Pancreas (tissue), 10 donors: ENCODE data around the gene NTMT1. TPM values are rescaled to one million over a fixed set of nuclear protein-coding genes. Genes with fewer than 3 reads are reported as not detected.

ENCODE experiments used
- ATAC-seq, 4 donors: fragments of 200-7000 bp; cut with Tn5 transposase; one replicate each; pipeline versions ENCODE4 v1.8.0 to v1.9.1; 2020; ENCODE audit warnings: mild to moderate bottlenecking in 4 of 4, moderate library complexity in 4 of 4
- DNase-seq, 6 donors: peaks; one replicate each; pipeline ENCODE4 v3.0.0-alpha.2; 2020
- FAIRE-seq: peaks from 2 replicates; lab custom pipeline; 2012; peaks lifted over from hg19 to GRCh38; lab: Jason Lieb, UNC
- H3K27ac ChIP-seq, 4 donors: fragments of 200-600 bp; sonication (generic); 1 replicate in 3 of 4; 2 replicates in 1 of 4; pipeline versions ENCODE4 v1.5.0 to v1.8.0; 2020
- H3K27me3 ChIP-seq, 4 donors: fragments of 200-600 bp; one replicate each; pipeline ENCODE4 v1.8.0; 2021
- H3K36me3 ChIP-seq, 3 donors: fragments of 200-600 bp; sonication (generic) in 1 of 3; one replicate each; pipeline versions ENCODE4 v1.5.0 to v1.8.0; 2020 to 2021
- H3K4me1 ChIP-seq, 3 donors: fragments of 200-600 bp; one replicate each; pipeline ENCODE4 v1.8.0; 2021
- H3K4me3 ChIP-seq, 4 donors: fragments of 200-600 bp; sonication (generic) in 2 of 4; one replicate each; pipeline versions ENCODE4 v1.5.0 to v1.8.0; 2020 to 2021
- H3K9me3 ChIP-seq, 4 donors: fragments of 200-600 bp; one replicate each; pipeline ENCODE4 v1.8.0; 2021
- CTCF ChIP-seq, 4 donors: fragments of 200-600 bp; sonication (generic) in 3 of 4; IDR thresholded peaks; one replicate each; pipeline versions ENCODE4 v1.5.0 to v1.8.0; 2021; ENCODE audit warnings: antibody characterized with exemption in 4 of 4
- WGBS, 2 donors: extraction: QIAGEN DNeasy Blood & Tissue Kit; methylation state at CpG; one replicate each; pipeline ENCODE4 v1.1.7; 2013; 5-methylcytosine and 5-hydroxymethylcytosine counted together
- intact Hi-C, 3 donors: fragments of 100-400 bp; cut with DNase I; formaldehyde crosslinking; loops; one replicate each; pipeline versions ENCODE4 v1.11.1 to v1.14.2; 2022
- polyA plus RNA-seq, 2 donors: library from polyadenylated mRNA; stranded (reverse); fragments of 200-250 nt; gene quantifications; one replicate each; pipeline ENCODE4 v1.2.3, GENCODE V29; 2013
- total RNA-seq, 6 donors: library from RNA; stranded (reverse); fragmentation: NEBNext Ultra II Directional in 4 of 6; extraction: Animal tissue kit (Norgen Biotek cat#: 25700) in 4 of 6; gene quantifications; one replicate each; pipeline versions ENCODE4 v1.2.1 to v1.2.4, GENCODE V29; 2021 to 2023
- donor health status: healthy with polysubstance abuse.
- donor health status: DM: no; HTN: no; CAD: no; lungs with moderate emphysema.
- donor health status: DM: no; HTN: no; CAD: no.
- donor health status: control.
- donor health status: control.
- donor health status: Bipolar disorder and iron deficiency.
- donor health status: DM: yes; HTN: yes; CAD: no.
- donor health status: DM: no; HTN: no; CAD: no.
- donor health status: DM: no; HTN: no; CAD: no.
- donor health status: DM: yes; HTN: yes; CAD: no.

Gene NTMT1
- total RNA-seq (10 to 100 TPM; 11.3 to 19.4 (median 15.4) TPM), polyA plus RNA-seq (10 to 100 TPM; 19.5 to 29.0 TPM)

- ATAC-seq, result peak; percentile 90 to 95 (median 92)
- peaks cover 10 to 17% (median 16%) of the 10 kb centered on the region in 3 donors for H3K4me1 ChIP-seq
- intact Hi-C loops, result no loop called here
- no peaks in the 10 kb centered on the region for H3K9me3 ChIP-seq
- no peaks in the 10 kb centered on the region for H3K27me3 ChIP-seq
- no peaks in the 10 kb centered on the region for H3K36me3 ChIP-seq
- 1% methylated on average over 39 to 55 of the region's 55 CpGs for WGBS, 2 donors
- no peak for FAIRE-seq
- no peak for TF ChIP-seq CTCF (IDR thresholded peaks at IDR 0.05)
- H3K4me3 ChIP-seq, result peak within 1 kb of the TSS; percentile 65 to 87 (median 76)
- peak; percentile 78 to 98 (median 91) for DNase-seq
- peak within 1 kb of the TSS; percentile 85 to 96 (median 91) for H3K27ac ChIP-seq
Measured at GRCh38 chr9:129626079-129626624, at the start of gene NTMT1. NTMT1 (plus strand) TSS chr9:129626163; CDS start chr9:129632704, 6,541 bp downstream.

GRCh38 chr9:129576546-129577543 is 49.1 kb upstream of the NTMT1 start:
- FAIRE-seq (no peak), ATAC-seq (no peak), DNase-seq (no peak)
- H3K4me1 ChIP-seq, result no peaks in the 10 kb centered on the region
- TF ChIP-seq CTCF (IDR thresholded peaks at IDR 0.05), result no peak
- intact Hi-C loops, result no loop called here
- H3K4me3 ChIP-seq, result no peak overlapping the region
- no peaks in the 10 kb centered on the region for H3K9me3 ChIP-seq
- WGBS, 2 donors, result 77 to 78% methylated on average over 31 to 34 of the region's 34 CpGs
- no peak overlapping the region for H3K27ac ChIP-seq
- no peaks in the 10 kb centered on the region for H3K36me3 ChIP-seq
- no peaks in the 10 kb centered on the region for H3K27me3 ChIP-seq

- Histone ChIP-seq H3K36me3 (no peaks in the 10 kb centered on the region), H3K4me1 (peaks cover 0 to 2% (median 0%) of the 10 kb centered on the region in 3 donors), H3K4me3 (no peak overlapping the region), H3K27me3 (no peaks in the 10 kb centered on the region), H3K27ac (peak overlapping the region in 1 of 4 donors; percentile 52), H3K9me3 (no peaks in the 10 kb centered on the region)
- WGBS, 2 donors, result 83 to 88% methylated on average over 3 of the region's 3 CpGs
- DNase-seq (no peak), ATAC-seq (no peak), FAIRE-seq (no peak)
- no peak for TF ChIP-seq CTCF (IDR thresholded peaks at IDR 0.05)
- intact Hi-C loops, result no loop called here
Measured at GRCh38 chr9:129579294-129579693, 46.7 kb upstream of the NTMT1 start.

GRCh38 chr9:129580211-129580915 is 45.6 kb upstream of the NTMT1 start:
- Histone ChIP-seq H3K36me3 (no peaks in the 10 kb centered on the region), H3K27me3 (no peaks in the 10 kb centered on the region), H3K4me3 (no peak overlapping the region), H3K27ac (peak overlapping the region in 2 of 4 donors; percentile 23 to 52), H3K9me3 (no peaks in the 10 kb centered on the region), H3K4me1 (peaks cover 0 to 3% (median 0%) of the 10 kb centered on the region in 3 donors)
- intact Hi-C loops, result no loop called here
- ATAC-seq (peak in 2 of 4 donors; percentile 52 to 74), DNase-seq (no peak), FAIRE-seq (no peak)
- 77 to 79% methylated on average over 11 of the region's 11 CpGs for WGBS, 2 donors
- TF ChIP-seq CTCF (IDR thresholded peaks at IDR 0.05), result no peak
